GM10266 (cell line): Measurements from ENCODE around the gene PLEKHA6.

Experiments
- DNase-seq: peaks from one replicate; pipeline ENCODE4 v3.0.0; 2012; ENCODE audit errors: extremely low spot score
- TF ChIP-seq, protein P1 (sequence below): IDR thresholded peaks from 2 replicates; pipeline ENCODE4 v1.5.1; 2012; ENCODE audit warnings: mild to moderate bottlenecking, low read depth; ENCODE audit not compliant: control insufficient read depth, insufficient read depth; ENCODE audit errors: missing control alignments

PLEKHA6 gene

DNA sequence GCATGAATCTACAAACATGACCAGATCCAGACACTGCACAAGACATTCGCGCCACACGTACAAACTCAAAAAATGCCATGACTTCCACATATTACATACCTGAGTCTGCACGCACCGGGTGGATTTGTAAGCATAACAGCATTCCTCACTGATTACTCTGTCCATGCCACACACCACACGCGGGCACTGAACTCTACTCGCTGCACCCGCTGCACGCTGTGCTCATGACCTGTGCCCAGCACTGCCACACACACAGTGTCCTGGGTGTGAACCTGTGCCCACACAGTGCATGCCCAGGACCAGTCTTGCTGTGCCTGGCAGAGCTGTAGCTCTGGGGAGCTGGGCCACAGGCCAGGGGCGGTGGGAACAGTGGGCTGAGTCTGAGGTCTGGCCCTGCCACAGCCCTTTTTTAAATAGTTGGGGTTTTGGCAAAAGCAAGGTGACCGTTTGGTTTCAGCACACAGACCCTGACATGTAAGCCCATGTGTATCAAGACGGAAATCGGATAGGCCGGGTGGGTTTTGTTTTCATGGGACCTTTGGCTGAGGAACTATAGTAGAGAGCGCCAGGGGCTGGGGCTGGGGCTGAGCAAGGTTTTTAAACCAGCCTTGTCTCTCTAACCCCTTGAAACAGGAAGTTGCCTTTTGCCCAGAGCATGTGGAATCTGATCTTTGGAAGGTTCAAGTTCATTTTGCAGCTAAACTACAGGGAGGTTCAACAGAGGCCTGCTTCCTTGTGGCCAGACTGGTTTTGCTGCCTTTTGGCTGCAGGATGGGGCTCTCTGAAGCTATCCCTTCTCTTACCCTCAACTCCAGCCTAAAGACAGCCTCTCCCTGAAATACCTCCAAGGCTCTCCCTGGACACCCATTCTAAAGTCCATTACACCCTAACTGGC, 133.6 kb downstream of the PLEKHA6 start:
- TF ChIP-seq, protein P1, sequence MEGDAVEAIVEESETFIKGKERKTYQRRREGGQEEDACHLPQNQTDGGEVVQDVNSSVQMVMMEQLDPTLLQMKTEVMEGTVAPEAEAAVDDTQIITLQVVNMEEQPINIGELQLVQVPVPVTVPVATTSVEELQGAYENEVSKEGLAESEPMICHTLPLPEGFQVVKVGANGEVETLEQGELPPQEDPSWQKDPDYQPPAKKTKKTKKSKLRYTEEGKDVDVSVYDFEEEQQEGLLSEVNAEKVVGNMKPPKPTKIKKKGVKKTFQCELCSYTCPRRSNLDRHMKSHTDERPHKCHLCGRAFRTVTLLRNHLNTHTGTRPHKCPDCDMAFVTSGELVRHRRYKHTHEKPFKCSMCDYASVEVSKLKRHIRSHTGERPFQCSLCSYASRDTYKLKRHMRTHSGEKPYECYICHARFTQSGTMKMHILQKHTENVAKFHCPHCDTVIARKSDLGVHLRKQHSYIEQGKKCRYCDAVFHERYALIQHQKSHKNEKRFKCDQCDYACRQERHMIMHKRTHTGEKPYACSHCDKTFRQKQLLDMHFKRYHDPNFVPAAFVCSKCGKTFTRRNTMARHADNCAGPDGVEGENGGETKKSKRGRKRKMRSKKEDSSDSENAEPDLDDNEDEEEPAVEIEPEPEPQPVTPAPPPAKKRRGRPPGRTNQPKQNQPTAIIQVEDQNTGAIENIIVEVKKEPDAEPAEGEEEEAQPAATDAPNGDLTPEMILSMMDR = no peak
- no peak for DNase-seq

DNA sequence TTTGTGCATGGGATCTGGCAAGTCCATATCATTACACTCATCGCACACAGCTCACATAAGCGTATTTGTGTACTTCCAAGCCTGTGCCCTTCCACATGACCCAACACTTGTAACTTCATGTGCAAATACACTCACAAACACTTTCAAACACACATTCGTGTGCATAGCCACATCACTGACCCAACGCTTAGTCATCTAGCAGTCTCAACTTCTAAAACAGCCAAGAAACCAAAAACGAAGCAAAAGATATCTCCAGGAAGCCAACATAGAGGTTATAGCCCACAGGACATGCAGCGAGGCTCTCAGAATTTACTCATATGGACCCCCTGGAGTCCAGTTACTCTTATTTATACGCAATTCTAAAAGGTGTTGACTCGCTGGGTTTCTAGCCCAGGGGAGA, 135.1 kb downstream of the PLEKHA6 start:
- TF ChIP-seq, protein P1 = no peak
- no peak for DNase-seq

DNA sequence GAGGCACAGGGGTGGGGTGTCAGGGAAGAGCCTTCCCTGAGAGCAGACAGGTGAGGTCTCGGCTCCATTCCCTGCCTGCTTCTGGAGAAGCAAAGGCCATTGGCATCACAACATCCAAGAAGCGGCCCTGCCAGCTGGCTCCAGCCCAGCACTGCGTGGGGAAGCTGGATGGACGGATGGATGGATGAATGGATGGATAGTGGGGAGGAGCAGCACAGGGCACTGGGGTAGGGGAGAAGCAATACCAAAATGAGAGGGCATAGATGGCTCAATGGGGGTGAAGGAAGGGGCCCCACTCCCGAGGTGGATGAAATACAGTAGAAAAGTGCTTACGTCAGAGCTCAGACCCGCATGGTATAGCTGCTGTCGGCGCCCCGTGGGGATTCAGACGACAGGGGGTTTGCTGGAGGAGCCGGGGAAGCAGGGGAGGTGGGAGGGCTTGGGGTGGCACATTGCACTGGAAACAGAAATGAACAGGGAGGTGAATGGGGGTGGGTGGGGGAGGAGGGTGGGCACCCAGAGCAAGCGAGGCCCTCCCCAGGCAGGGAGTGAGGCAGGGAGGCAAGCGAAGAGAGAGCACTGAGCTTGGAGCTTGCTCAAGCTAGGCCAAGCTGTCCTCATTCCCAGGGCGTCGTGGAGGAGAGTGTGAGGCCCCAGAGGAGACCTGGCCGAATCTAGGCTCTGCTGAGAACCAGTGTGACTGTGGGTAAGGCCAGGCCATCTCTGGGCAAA, 136.4 kb downstream of the PLEKHA6 start:
- TF ChIP-seq, protein P1 = no peak
- DNase-seq = no peak

DNA sequence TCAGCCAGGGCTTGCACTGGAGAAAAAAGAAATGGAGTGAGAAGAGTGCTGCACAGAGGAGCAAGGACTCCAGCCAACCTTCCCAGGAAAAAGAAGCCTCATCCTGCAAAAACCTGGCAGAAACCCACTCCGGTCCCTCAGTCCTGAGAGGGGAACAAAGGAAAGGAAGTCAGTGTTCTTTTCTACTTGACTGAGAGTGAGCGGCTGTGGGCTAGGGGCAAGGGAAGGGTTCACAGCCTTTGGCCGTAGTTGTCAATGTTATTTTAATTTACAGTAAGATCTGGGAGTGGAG, 137.0 kb downstream of the PLEKHA6 start:
- DNase-seq = no peak
- TF ChIP-seq, protein P1 = no peak

DNA sequence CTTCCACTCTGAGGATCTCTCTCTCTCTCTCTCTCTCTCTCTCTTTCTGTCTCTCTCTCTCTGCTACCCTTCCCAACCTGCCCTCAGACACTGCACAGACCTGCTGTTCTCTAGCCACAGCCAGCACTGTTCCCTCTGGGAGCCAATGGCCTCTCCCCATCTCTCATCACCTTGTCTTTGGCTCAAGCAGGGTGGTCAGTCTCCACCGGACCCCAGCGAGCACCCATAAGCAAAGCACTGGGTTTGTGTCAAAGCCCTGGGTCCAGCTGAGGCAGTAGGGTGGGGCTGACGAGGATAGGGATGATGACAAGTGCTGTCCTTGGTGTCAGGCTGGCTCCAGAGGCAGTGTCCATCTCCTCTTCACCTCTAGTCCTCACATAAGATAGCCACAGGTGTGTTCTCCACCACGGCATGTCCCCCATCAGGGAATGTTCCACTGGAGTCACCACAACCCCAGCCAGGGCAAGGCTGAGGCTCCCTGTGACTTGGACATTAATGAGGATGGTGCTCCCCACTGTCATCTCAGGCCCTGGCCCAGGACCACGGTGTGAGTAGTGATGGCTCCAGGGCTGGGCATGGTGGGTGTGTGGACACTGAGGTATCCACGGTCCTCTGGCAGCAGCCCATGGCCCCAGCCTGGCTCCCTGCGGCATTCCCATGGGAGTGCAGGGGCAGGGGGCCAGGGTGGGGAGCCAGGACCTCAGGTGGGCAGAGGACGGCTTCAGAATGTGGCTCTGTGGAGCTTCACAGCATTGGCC, 137.5 kb downstream of the PLEKHA6 start:
- TF ChIP-seq, protein P1 = no peak
- DNase-seq = no peak

DNA sequence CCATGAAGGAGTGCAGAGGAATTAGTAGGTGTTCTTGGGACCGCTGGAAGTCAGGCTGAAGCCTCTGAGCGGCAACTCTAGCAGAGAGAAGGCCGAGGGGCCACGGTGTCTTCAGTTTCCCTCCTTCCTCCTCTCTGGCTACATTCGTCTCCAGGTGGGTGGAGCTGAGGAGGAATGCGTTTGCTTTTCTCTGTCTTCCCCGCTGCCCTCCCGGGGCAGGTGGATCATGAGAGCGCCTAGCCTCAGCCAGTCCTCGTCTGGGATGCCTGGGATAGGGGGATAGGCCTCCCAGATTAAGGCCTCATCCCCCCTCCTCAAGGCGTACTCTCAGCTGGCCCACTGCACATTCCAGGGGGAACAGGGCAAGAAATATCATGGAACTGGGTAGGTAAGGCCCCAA, 138.5 kb downstream of the PLEKHA6 start:
- TF ChIP-seq, protein P1 = no peak
- no peak for DNase-seq

DNA sequence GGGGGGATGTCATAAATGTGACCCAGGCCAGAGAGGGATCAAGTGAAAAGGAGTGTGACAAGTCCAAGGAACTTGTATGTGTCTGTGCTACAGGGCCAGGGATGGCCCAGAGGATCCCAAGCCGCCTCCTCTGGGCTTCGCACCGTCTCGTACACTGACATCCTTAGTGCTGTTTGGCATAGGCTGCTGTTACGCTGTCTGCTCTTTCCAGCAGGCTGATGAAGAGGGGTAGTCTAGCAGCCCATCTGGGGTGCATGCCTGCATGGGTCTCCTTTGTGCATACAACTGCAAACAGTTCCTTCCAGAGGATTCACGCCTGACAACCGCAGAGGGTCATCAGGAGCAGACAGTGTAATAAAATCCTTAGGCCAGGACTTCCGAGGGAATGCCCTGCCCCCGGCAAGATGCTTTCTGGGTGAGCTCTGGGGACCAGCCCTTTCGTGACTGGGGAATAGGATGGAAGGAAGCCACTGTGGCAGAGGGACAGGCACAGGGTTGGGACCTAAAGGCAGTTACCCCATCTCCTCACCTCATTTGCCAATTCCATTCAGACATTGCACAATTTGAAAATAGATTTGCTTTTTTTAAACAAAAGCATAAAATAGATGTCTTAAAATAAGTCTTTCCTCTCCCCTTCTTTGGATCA, 139.6 kb downstream of the PLEKHA6 start:
- TF ChIP-seq, protein P1 = no peak
- no peak for DNase-seq
